SK-N-MC (cell line): ENCODE results near the gene ADAMTS19.

Experiments used
- EZH2 ChIP-seq: fragments of 200-600 bp; sonication (generic); IDR thresholded peaks from one replicate; pipeline ENCODE4 v1.6.1; 2017; ENCODE audit warnings: antibody characterized with exemption
- FOXP2 ChIP-seq: optimal IDR thresholded peaks from 2 replicates; pipeline ENCODE3; 2011; ENCODE audit warnings: mild to moderate bottlenecking, moderate library complexity; ENCODE audit not compliant: insufficient read depth; ENCODE audit errors: extremely low read length, control extremely low read depth

DNA sequence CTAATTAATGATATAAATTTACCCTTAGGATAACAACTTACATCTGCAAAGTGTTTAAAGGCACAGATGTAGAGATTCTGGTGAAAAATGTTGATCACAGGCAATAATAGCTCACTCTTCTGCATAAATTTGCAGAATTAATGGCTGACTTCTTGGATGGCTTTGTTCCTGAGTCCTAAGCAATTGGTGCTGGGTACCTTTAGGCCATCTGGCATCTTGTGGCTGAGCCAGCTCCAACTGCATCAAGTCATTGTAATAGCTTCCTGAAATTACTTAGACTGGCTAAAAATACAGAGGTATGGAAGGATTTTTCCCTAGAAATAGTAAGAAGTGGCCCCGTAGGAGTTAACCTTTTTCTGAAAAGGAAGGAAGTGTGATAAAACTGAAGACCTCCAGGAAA lies 169.5 kb downstream of the ADAMTS19 start:
- no peak for TF ChIP-seq FOXP2
- TF ChIP-seq EZH2: no peak
